ENCODE data around the gene ASCL3.
A peak's percentile ranks its signal among the peaks of the same experiment; 100 is the strongest.

Gene ASCL3

DNA sequence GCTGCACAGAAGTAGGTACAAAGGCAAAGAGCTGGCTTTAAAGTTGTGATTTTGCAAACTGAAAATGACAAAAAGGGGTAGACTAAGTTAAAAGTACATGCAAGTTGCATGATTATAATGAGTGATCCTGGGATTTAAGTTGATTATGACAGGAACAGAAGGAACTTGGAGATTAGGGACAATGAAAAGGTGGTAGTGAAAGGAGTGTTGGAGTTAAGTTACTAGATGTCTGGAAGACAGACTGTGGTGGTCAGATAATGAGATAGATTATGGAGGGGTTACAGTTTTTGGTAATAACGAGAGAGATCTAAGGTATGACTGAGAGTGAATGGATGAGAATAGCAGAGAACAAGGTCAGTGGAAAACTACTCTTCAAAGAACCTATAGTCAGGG is 29.1 kb upstream of the ASCL3 start:
- Histone ChIP-seq H3K9me3 (ENCODE audit: control insufficient read depth, insufficient read depth, low read length) (no peaks in the 10 kb centered on the region), H3K27ac (ENCODE audit: low read length) (no peak overlapping the region), H3K27me3 (ENCODE audit: control insufficient read depth, insufficient read depth, low read length) (no peaks in the 10 kb centered on the region), H3K4me1 (ENCODE audit: control insufficient read depth, insufficient read depth, low read length) (no peaks in the 10 kb centered on the region), H3K4me3 (ENCODE audit: low read length) (no peak overlapping the region), H3K36me3 (ENCODE audit: control insufficient read depth, insufficient read depth, low read length) (no peaks in the 10 kb centered on the region)
- DNase-seq (ENCODE audit: low read depth, low spot score): no peak
- WGBS (ENCODE audit: insufficient coverage, insufficient read length): no CpG with 5 or more reads among the region's 1 CpG

DNA sequence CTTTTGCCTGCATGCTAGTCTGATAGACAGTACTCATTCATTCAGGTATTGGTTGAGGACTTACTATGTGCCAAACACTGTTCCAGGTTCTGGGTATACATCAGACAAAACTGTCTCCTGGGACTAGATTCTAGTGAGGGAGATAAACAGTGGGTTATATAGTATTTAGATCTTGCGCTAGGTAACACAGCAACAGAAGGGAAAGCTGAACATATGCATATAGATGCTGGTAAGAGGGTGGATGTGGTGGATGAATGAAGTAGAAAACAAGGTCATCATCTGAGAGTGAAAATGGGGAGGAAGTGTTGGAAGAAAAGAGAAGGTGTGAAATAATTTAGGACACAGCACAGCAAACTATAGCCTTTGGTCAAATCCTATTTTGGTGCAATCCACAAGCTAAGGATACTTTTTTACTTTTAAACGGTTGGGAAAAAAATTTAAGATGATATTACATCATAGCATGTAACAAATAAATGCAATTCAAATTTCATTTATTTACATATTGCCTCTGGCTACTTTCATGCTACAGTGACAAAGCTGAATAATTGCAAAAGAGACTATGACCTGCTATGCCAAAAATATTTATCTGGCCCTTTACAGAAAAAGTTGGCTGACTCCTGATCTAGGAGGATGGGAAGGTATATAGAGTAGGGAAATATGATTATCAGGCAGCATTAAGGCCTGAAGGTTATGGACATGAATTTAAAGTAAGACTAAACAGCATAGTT is 28.5 kb upstream of the ASCL3 start:
- H3K36me3 ChIP-seq (ENCODE audit: control insufficient read depth, insufficient read depth, low read length): no peaks in the 10 kb centered on the region

DNA sequence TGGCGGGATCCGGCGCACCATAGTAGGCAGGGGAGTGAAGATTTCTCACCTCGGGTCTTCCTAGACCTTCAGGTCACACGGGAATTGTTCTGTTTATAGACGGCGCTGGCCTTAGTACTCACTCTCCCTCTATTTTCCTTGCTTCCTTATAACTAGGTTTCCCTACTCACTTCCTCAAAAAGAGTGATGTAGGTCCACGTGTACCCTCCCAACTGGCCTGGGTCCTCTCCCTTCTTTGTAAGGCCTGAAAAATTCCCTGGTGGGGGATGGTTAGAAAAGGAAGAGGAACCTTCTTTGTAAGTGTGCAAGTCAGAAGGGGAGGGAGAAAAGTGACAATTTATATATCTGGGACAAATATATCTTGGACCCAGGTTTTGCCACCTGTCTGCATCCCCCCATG is 24.4 kb upstream of the ASCL3 start:
- H3K9me3 ChIP-seq (ENCODE audit: control insufficient read depth, insufficient read depth, low read length): no peaks in the 10 kb centered on the region
- no peaks in the 10 kb centered on the region for H3K27me3 ChIP-seq (ENCODE audit: control insufficient read depth, insufficient read depth, low read length)
- H3K27ac ChIP-seq (ENCODE audit: low read length): no peak overlapping the region
- H3K4me3 ChIP-seq (ENCODE audit: low read length): no peak overlapping the region
- no peaks in the 10 kb centered on the region; the same call in 1 of the 2 replicates for H3K36me3 ChIP-seq (ENCODE audit: control insufficient read depth, insufficient read depth, low read length)
- no peaks in the 10 kb centered on the region for H3K4me1 ChIP-seq (ENCODE audit: control insufficient read depth, insufficient read depth, low read length)
- no CpG with 5 or more reads among the region's 8 CpGs for WGBS (ENCODE audit: insufficient coverage, insufficient read length)
- no peak for DNase-seq (ENCODE audit: low read depth, low spot score)

More for the DNA sequence above, 28.5 kb upstream of the ASCL3 start:
- H3K27me3 ChIP-seq (ENCODE audit: control insufficient read depth, insufficient read depth, low read length): no peaks in the 10 kb centered on the region
- H3K4me3 ChIP-seq (ENCODE audit: low read length): no peak overlapping the region
- no peak for DNase-seq (ENCODE audit: low read depth, low spot score)
- no peak overlapping the region for H3K27ac ChIP-seq (ENCODE audit: low read length)
- no CpG with 5 or more reads among the region's 2 CpGs for WGBS (ENCODE audit: insufficient coverage, insufficient read length)
- no peaks in the 10 kb centered on the region for H3K4me1 ChIP-seq (ENCODE audit: control insufficient read depth, insufficient read depth, low read length)
- H3K9me3 ChIP-seq (ENCODE audit: control insufficient read depth, insufficient read depth, low read length): no peaks in the 10 kb centered on the region

DNA sequence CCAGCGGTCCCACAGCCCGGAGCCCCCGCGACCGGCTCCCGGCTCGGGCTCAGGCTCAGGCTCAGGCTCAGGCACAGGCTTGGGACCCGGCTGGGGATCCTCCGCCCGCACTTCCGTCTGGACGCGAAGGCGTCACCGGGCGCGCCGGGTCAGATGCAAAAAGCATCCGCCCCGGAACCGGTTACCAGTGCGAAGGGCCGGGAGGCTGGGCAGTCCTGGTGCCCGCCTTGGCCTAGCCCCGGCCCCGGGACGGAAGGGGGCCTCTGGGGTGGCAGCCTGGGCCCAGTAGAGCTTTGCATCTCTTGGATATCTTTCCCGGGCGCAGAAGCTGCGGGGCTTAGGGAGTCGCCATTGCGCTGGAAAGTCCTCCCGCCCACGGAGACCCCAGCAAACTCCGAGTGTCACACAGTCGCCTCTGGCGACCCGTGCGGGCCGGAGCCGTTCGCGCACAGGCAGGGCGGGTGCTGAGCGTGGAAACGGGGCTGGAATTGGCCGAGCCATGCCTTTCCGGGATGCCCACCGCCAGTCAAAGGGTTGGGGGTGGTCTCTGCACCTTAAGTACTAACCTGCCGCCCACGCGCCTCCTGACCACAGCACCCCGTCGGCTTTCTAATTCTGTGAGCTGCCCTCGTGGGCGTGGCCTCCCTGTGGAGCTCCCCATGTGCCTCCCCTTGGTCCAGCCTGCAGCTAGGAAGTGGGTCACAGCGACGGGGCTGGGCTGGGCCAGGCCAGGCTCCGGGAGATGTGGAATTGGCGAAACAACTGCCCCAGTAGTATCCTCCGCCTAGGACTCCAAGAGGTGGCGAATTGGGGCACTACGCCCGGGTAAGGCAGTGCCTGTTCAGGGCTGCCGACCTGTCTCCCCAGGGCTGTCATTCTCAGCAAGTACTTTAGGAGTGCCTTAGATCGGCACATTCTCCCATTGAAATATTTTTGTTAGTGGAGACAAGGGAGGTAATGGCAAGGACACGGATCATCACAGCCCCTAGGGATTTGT is 21.8 kb upstream of the ASCL3 start, which contains the start of gene TMEM9B:
Gene TMEM9B (minus strand): TSS at position 119 of the 997 bp plus-strand sequence. CDS start 129 bp downstream, outside the sequence.
- Histone ChIP-seq H3K4me3 (ENCODE audit: low read length) (peak within 1 kb of the TSS; percentile 40; the same call in 1 of the 2 replicates), H3K27ac (ENCODE audit: low read length) (no peak within 1 kb of the TSS), H3K36me3 (ENCODE audit: control insufficient read depth, insufficient read depth, low read length) (no peaks in the 10 kb centered on the region; the same call in 1 of the 2 replicates), H3K27me3 (ENCODE audit: control insufficient read depth, insufficient read depth, low read length) (no peaks in the 10 kb centered on the region), H3K9me3 (ENCODE audit: control insufficient read depth, insufficient read depth, low read length) (no peaks in the 10 kb centered on the region), H3K4me1 (ENCODE audit: control insufficient read depth, insufficient read depth, low read length) (no peaks in the 10 kb centered on the region)
- no CpG with 5 or more reads among the region's 67 CpGs for WGBS (ENCODE audit: insufficient coverage, insufficient read length)
- peak; percentile 50 for DNase-seq (ENCODE audit: low read depth, low spot score)

DNA sequence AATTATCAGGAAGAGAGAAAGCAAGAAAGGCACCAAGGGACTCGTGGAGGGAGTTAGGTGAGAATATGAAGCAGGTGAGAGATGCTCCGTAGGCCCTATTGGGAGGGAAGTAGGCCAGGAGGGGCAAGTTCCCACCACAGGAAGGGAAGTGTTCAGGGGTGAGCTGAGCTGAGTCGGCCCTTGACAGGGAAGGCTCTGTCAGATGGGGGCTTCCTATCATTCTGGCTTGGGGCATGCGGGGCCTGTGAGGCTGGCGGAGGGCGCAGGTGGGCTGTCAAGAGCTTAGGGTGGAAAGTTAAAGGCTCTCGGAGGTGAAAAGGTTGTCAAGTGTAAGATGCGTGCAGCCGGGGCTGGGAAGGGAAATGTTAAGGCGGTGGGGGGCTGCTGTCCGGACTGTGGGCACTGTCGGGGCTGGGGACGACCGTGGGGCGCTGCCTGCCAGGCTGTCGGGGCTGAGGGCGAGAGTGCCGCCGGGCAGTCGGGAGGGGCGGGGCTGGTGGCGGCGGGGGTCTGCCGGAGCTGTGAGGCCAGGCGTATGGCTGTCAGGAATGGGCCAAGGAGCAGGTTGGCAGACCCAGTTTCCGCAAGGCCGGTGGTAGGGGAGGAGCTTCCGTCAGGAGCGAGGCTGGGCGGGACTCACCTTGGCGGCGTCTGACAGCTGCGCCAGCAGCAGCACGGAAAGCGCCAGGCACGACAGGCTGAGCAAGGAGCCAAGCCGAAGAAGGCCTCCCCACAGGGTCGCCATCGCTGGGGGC is 20.9 kb upstream of the ASCL3 start:
- Histone ChIP-seq H3K9me3 (ENCODE audit: control insufficient read depth, insufficient read depth, low read length) (no peaks in the 10 kb centered on the region), H3K36me3 (ENCODE audit: control insufficient read depth, insufficient read depth, low read length) (no peaks in the 10 kb centered on the region; the same call in 1 of the 2 replicates), H3K27ac (ENCODE audit: low read length) (no peak overlapping the region), H3K4me3 (ENCODE audit: low read length) (peak overlapping the region; percentile 40; the same call in 1 of the 2 replicates), H3K27me3 (ENCODE audit: control insufficient read depth, insufficient read depth, low read length) (no peaks in the 10 kb centered on the region), H3K4me1 (ENCODE audit: control insufficient read depth, insufficient read depth, low read length) (no peaks in the 10 kb centered on the region)
- no CpG with 5 or more reads among the region's 39 CpGs for WGBS (ENCODE audit: insufficient coverage, insufficient read length)
- DNase-seq (ENCODE audit: low read depth, low spot score): peak; percentile 66

DNA sequence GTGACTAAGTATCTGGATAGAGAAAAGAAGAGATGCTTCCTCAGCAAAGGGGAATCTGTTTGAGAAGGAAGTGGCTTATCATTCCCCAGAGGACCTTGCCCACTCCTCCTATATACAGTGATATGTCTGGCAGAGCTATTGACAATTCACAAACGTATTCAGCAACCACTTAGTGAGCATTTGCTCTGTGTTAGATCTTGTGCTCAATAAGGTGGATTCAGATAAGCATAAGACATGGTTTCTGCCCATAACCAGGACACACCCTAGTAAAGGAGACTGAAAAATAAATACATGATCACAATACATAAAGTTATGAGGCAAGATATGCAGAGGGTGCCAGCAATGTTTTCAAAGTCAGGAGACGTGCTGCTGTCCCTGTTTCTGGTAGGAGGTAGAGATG is 20.0 kb upstream of the ASCL3 start:
- no peaks in the 10 kb centered on the region for H3K4me1 ChIP-seq (ENCODE audit: control insufficient read depth, insufficient read depth, low read length)
- no CpG with 5 or more reads among the region's 2 CpGs for WGBS (ENCODE audit: insufficient coverage, insufficient read length)
- no peak overlapping the region for H3K27ac ChIP-seq (ENCODE audit: low read length)
- DNase-seq (ENCODE audit: low read depth, low spot score): no peak
- no peaks in the 10 kb centered on the region; the same call in 1 of the 2 replicates for H3K36me3 ChIP-seq (ENCODE audit: control insufficient read depth, insufficient read depth, low read length)
- H3K4me3 ChIP-seq (ENCODE audit: low read length): no peak overlapping the region
- H3K27me3 ChIP-seq (ENCODE audit: control insufficient read depth, insufficient read depth, low read length): no peaks in the 10 kb centered on the region
- H3K9me3 ChIP-seq (ENCODE audit: control insufficient read depth, insufficient read depth, low read length): no peaks in the 10 kb centered on the region

DNA sequence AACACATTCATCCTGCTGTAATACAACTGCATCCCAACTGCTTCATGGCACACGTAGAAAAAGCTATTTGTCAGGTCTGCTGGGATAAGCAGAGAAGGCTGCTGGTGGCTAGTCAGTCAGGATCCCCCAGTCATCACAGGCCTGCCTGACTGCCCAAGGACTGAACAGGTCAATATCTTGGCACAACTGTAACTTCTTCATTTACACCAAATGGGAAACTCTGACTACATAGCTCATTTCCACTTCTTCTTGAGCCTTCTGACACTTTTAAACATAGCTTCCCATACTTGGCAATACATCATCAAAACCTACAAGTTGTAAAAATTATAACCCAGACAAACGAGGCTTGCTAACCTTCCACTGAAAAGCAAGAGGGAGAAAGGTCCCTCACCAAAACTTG is 18.6 kb upstream of the ASCL3 start:
- Histone ChIP-seq H3K9me3 (ENCODE audit: control insufficient read depth, insufficient read depth, low read length) (no peaks in the 10 kb centered on the region), H3K36me3 (ENCODE audit: control insufficient read depth, insufficient read depth, low read length) (no peaks in the 10 kb centered on the region; the same call in 1 of the 2 replicates), H3K27ac (ENCODE audit: low read length) (no peak overlapping the region), H3K4me1 (ENCODE audit: control insufficient read depth, insufficient read depth, low read length) (no peaks in the 10 kb centered on the region), H3K4me3 (ENCODE audit: low read length) (no peak overlapping the region), H3K27me3 (ENCODE audit: control insufficient read depth, insufficient read depth, low read length) (no peaks in the 10 kb centered on the region)
- no peak for DNase-seq (ENCODE audit: low read depth, low spot score)
- no CpG with 5 or more reads among the region's 2 CpGs for WGBS (ENCODE audit: insufficient coverage, insufficient read length)

DNA sequence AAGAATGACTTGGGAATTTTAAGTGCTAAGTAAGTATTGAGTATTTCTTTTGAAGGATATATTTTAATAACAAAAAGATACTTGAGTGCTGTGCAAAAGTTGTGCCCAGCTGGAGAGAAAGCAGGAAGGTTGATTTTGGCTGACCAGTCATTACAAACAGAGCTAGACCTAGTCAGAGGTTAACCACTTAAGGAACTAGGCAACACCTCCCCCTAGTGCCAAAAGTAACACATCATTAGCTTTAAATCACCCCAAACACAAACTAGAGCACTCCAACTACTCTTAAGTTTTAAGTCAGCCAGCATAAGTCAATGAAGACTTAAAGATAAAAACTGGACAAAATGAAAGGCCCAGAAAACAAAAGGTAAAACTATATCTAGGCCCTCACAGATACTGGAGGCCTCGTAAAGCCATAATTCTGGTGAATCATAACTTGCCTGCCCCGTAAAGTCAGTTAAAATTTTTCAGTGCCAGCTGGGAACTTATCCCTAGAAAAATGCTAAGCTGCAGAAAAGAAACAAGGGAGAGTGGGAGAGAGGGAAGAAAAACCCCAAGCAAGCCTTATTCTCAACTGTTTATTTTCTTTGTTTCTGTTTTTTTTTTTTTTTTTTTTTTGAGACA is 16.8 kb upstream of the ASCL3 start:
- H3K4me3 ChIP-seq (ENCODE audit: low read length): no peak overlapping the region
- no peak overlapping the region for H3K27ac ChIP-seq (ENCODE audit: low read length)
- H3K4me1 ChIP-seq (ENCODE audit: control insufficient read depth, insufficient read depth, low read length): no peaks in the 10 kb centered on the region
- DNase-seq (ENCODE audit: low read depth, low spot score): peak; percentile 74
- H3K36me3 ChIP-seq (ENCODE audit: control insufficient read depth, insufficient read depth, low read length): no peaks in the 10 kb centered on the region
- WGBS (ENCODE audit: insufficient coverage, insufficient read length): no CpG with 5 or more reads among the region's 2 CpGs
- H3K27me3 ChIP-seq (ENCODE audit: control insufficient read depth, insufficient read depth, low read length): no peaks in the 10 kb centered on the region
- no peaks in the 10 kb centered on the region for H3K9me3 ChIP-seq (ENCODE audit: control insufficient read depth, insufficient read depth, low read length)

DNA sequence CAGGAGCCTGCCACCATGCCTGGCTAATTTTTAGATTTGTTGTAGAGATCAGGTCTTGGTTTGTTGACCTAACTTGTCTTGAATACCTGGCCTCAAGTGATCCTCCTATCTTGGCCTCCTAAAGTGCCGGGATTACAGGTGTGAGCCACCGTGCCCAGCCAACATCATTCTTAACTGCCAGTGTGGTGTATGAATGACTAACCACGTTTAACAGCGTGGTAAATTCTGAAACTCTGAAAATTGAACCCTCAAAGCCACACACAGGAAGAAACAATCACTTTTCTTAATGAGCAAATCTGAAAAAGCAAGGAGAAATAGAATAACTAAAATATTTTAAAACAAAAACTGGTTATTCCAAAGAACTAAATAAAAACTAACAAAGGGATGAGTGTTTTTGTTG is 14.0 kb upstream of the ASCL3 start:
- Histone ChIP-seq H3K4me1 (ENCODE audit: control insufficient read depth, insufficient read depth, low read length) (no peaks in the 10 kb centered on the region), H3K27me3 (ENCODE audit: control insufficient read depth, insufficient read depth, low read length) (no peaks in the 10 kb centered on the region), H3K36me3 (ENCODE audit: control insufficient read depth, insufficient read depth, low read length) (no peaks in the 10 kb centered on the region), H3K27ac (ENCODE audit: low read length) (no peak overlapping the region), H3K4me3 (ENCODE audit: low read length) (no peak overlapping the region), H3K9me3 (ENCODE audit: control insufficient read depth, insufficient read depth, low read length) (no peaks in the 10 kb centered on the region)
- WGBS (ENCODE audit: insufficient coverage, insufficient read length): no CpG with 5 or more reads among the region's 4 CpGs
- DNase-seq (ENCODE audit: low read depth, low spot score): no peak

Measured in iPS DF 6.9 (cell line).